ENCODE results near the gene TP53I3.

The TP53I3 gene

DNA sequence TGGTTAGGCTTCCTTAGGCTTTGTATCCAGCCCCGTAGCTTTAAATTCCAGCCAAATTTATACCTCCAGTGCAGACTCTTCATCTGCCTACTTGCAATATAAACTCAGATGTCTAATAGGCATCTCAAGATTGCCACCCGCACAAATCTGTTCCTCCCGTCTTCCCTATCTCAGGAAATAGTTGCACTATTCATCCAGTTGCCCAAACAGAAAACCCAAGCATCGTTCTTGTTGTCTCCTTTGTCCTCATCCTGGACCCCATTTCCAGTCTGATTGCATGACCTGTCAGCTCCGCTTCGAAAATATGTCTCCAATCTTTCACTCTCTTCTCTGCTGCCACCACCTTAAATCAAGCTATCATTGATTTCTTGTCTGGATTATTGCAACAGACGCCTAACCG is 32.8 kb downstream of the TP53I3 start:
- Histone ChIP-seq H3K27ac (no peak overlapping the region), H3K4me3 (no peak overlapping the region)
- no peak for DNase-seq (ENCODE audit: low spot score)
- TF ChIP-seq, protein P1, sequence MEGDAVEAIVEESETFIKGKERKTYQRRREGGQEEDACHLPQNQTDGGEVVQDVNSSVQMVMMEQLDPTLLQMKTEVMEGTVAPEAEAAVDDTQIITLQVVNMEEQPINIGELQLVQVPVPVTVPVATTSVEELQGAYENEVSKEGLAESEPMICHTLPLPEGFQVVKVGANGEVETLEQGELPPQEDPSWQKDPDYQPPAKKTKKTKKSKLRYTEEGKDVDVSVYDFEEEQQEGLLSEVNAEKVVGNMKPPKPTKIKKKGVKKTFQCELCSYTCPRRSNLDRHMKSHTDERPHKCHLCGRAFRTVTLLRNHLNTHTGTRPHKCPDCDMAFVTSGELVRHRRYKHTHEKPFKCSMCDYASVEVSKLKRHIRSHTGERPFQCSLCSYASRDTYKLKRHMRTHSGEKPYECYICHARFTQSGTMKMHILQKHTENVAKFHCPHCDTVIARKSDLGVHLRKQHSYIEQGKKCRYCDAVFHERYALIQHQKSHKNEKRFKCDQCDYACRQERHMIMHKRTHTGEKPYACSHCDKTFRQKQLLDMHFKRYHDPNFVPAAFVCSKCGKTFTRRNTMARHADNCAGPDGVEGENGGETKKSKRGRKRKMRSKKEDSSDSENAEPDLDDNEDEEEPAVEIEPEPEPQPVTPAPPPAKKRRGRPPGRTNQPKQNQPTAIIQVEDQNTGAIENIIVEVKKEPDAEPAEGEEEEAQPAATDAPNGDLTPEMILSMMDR (IDR thresholded peaks at IDR 0.05) = no peak

DNA sequence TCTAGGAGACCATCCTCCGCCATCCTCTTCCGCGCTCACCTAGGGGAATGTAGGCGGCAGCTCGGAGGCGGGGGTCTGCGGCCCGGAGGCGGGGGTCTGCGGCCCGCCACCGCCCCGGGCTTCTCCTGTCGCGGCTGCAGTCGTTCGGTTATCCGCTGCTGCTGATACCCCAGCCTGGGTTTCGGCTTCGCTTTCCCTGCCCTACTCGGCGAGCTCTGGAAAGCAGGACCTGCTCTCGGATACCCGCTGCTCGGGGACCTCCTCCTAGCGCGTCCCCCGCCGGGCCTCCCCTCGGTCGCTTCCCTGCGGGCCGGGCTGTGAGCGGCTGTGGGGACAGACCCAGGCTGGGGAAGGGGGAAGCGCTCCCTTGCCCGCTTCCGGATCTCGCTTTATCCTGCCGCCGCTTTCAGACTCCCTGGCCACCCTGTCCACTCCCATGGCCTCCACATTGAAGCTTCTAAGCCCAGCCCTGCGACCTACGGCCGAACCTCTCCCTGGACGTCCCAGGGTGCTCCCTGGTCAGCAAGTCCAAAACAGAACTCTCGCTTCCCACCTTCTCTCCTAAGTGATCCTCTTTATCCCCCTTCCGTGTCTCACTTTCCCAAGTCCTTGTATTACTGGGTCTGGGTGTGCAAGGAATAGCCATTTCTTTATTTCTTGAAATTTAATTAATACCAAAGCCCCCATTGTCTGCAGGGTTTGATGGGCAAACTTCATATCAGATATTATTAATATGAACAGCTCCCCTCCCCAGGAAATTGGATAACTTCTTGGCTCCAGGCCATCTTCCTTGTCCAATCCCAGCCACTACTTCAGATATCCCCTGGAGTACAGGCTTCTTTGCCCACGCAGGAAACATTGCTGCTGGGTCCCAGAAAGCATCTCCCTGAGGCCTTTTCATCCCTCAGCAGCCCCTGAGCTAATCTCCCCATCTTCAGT is 34.3 kb downstream of the TP53I3 start:
- TF ChIP-seq, protein P1 (IDR thresholded peaks at IDR 0.05) = no peak
- no peak for DNase-seq (ENCODE audit: low spot score)
- peak overlapping the region; percentile 50 to 63 for H3K27ac ChIP-seq
- peak overlapping the region; percentile 72 for H3K4me3 ChIP-seq

GRCh38 chr2:24049485-24050021 is 35.1 kb downstream of the TP53I3 start, which contains the start of gene FKBP1B:
Gene FKBP1B (plus strand): TSS chr2:24049741. CDS start chr2:24049850, 109 bp downstream.
- no peak for DNase-seq (ENCODE audit: low spot score)
- Histone ChIP-seq H3K27ac (peak within 1 kb of the TSS; percentile 50 to 63), H3K4me3 (peak within 1 kb of the TSS; percentile 72)
- TF ChIP-seq, protein P1 (IDR thresholded peaks at IDR 0.05) = no peak

DNA sequence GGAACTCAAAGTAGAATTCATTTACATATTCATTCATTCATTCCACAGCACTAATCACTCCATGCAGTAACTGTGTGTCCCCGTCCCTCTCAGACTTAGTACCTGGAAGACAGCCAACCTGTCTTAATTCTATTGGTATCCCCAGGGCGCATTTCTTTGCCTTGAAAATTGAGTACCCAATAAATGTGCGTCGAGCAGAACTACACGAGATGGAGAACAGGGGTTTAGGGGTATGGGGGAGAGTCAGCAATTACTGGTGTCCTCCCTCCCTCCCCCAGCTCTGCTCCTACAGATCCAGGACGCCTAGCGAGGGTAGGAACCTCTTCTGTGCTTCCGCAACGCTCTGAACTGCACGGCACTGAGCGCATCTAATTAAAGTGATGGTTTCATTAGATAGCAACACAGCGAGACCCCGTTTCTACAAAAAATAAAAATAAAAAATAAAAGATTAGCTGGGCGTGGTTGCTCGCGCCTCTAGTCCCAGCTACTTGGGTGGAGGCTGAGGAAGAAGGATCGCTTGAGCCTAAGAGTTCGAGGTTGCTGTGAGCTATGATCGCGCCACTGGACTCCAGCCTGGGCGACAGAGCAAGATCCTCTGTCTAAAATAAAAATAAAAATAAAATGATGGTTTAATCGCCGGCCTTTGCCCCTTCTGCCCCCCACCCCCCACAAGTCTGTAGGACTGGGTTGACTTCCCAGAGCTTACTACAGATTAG is 35.7 kb downstream of the TP53I3 start:
- no peak overlapping the region for H3K27ac ChIP-seq
- peak overlapping the region; percentile 72 for H3K4me3 ChIP-seq
- TF ChIP-seq, protein P1 (IDR thresholded peaks at IDR 0.05) = no peak
- DNase-seq (ENCODE audit: low spot score) = no peak

GRCh38 chr2:24047703-24048033 is 37.0 kb downstream of the TP53I3 start:
- no peak for DNase-seq (ENCODE audit: low spot score)
- peak overlapping the region; percentile 40 for H3K4me3 ChIP-seq
- H3K27ac ChIP-seq = no peak overlapping the region
- TF ChIP-seq, protein P1 (IDR thresholded peaks at IDR 0.05) = no peak

DNA sequence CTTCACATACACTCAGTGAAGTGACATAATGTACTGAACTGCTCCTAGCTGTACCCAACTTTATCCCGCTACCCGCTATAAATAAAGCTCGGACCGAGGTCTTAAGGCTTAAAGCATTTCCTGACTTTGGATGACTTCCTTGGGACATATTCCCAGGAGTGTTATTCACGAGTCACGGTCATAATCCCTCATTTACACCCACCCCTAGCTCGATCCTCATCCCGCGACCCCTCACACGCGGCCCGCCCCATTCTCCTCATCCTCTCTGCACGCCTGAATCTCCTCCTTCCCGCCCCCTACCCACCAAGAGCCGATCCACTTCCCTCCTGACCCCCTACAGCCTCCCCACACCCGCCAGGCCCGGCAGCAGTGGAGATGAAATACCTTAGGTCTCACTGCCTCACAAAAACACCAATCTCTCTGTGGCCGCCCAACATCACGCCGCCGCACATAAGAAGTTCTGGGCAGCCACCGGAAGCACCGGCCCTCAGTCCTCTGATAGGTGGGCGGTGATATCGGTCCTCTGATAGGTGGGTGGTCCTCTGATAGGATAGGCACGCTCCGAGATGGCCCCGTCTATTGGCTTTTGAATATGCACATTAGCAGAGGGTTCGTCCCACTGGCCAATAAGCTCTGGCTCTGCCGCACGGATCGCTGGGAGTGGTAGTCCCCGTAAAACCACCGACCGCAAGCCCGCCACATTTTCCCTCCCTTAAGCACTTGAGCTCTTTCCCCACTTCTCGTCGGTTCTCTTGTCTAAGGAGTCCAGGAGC is 37.5 kb downstream of the TP53I3 start, which contains the start of gene WDCP:
Gene WDCP, minus strand, starts transcription at position 462 of the 773 bp plus-strand sequence. CDS start 7,897 bp downstream, outside the sequence.
- Histone ChIP-seq H3K4me3 (peak within 1 kb of the TSS; percentile 81), H3K27ac (peak within 1 kb of the TSS; percentile 29 to 88)
- DNase-seq (ENCODE audit: low spot score) = peak; percentile 98
- TF ChIP-seq, protein P1 (IDR thresholded peaks at IDR 0.05) = no peak

All from coronary artery (tissue), 2 donors.